C1 segment of cervical spinal cord (tissue), 14 donors: ENCODE results near the gene IL7R.

Experiments used
- DNase-seq, 14 donors: peaks; one replicate each; lab custom pipeline; 2025; lab: John Stamatoyannopoulos, UW

The IL7R gene, protein sequence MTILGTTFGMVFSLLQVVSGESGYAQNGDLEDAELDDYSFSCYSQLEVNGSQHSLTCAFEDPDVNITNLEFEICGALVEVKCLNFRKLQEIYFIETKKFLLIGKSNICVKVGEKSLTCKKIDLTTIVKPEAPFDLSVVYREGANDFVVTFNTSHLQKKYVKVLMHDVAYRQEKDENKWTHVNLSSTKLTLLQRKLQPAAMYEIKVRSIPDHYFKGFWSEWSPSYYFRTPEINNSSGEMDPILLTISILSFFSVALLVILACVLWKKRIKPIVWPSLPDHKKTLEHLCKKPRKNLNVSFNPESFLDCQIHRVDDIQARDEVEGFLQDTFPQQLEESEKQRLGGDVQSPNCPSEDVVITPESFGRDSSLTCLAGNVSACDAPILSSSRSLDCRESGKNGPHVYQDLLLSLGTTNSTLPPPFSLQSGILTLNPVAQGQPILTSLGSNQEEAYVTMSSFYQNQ

DNA sequence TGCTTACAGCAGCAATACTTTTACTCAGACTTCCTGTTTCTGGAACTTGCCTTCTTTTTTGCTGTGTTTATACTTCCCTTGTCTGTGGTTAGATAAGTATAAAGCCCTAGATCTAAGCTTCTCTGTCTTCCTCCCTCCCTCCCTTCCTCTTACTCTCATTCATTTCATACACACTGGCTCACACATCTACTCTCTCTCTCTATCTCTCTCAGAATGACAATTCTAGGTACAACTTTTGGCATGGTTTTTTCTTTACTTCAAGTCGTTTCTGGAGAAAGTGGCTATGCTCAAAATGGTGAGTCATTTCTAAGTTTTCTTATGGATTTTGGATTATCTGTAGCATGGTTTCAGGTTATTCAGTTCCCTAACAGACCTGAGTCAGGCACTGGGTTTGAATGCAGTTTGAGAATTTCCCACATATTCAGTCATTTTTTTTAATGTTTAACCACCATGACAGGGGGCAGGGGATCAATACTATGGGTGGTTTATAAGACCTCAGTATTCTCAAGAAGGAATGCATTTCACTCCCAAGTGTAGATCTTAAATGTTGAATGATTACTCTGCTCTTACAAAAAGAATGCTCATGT is at the start of gene IL7R:
IL7R (plus strand) TSS at position 127 of the 587 bp plus-strand sequence; CDS start at position 214, 87 bp downstream.
- DNase-seq = no peak

DNA sequence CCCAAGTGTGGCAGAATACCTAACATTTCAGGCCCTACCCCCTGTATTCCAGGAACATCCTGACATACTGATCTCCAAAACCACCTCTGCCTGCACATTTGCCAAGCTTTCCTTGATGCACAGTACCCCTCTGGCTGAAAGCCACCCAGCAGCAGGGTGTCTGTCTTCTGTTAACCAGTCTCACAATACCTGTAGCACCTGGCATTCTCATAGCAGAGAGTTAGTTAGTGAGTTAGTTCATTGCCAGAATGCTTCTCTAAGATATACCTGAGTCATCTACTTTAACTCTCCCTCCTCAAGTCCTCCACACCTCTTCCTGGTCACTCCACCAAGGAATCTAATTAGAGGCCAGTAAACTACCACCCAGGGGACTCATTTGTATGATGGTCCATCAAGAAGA is 46.1 kb upstream of the IL7R start:
- DNase-seq = no peak

DNA sequence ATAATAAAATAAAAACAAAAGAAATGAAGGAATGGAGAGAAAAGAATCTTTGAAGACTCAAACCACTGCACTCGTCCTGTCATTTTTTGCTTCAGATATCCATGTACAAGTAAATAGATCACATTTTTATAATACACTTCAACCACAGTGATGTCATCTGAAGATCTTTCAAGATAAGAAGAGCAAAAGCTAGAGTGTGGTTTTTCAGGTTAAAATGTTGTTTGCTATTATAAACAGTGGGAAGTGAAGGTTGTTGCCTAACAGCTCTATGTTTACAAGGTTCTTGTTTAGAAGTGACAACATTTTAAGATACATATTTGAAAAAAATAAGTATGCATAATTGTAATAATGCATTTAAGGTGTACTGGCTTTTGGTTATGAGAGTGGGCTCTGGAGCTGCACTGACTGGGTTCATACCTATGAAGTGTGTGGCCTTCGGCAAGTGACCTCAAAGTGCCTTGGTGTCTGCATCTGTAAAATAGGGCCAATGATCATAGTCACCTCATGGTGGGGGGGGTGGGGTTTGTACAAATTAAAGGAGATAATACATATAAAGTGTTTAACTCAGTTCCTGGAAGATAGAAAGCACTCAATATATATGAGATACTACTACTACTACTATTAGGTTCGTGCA is 45.5 kb upstream of the IL7R start:
- DNase-seq = no peak

DNA sequence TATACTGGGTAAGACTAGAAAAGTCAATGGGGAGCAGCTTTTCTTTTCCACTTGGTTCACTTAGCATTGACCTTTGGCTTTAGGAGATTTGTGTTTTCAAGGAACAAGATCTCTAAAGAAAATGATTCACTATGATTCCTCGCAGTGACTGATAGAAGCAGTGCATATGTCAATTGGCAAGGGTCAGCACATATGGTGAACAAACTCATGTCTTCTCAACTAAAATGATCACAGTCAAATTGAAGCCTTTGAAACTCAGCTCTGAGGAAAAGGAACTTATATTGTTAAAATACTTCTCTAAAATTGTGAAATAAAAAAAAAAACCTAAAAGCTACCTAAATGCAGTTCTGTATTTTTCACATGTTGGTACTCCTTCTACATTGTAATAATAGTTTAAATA is 43.2 kb upstream of the IL7R start:
- no peak for DNase-seq

DNA sequence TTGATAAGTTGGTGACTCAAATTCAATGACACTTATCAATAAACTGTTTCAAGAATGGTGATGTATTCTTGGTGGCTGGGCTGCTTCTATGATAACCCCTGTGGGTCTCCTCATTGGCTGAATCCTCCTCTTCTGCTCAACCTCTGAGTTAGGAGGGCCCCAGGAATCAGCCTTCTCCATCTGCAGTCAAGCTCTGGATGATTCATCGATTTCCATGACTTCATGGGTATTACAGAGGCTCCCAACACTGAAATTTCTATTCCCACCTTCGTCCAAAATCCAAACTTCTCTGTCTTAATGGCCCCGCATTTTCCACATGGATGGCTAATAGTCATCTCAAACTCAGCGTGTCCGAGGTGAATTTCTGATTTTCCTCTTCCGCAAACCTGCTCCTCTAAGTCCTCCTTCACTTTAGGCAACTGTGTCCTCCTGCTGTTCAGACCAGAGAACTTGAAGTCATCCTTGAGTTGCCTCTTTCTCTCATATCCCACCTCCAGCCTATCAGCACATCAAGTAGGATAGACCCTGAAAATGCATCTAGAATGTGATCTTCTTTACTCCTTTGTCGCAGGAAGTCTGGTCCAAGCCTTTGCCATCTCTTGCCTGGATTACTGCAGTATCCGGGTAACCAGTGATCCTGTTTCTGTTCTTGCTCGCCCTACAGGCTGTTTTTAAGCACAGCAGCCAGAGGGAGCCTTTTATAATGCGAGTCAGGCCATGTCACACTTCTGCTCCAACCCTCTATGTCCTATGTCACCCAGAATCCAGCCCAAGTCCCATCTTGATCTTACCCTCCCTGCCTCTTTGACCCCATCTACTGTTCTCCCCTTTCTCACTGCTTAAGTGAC is 41.4 kb upstream of the IL7R start:
- no peak for DNase-seq

DNA sequence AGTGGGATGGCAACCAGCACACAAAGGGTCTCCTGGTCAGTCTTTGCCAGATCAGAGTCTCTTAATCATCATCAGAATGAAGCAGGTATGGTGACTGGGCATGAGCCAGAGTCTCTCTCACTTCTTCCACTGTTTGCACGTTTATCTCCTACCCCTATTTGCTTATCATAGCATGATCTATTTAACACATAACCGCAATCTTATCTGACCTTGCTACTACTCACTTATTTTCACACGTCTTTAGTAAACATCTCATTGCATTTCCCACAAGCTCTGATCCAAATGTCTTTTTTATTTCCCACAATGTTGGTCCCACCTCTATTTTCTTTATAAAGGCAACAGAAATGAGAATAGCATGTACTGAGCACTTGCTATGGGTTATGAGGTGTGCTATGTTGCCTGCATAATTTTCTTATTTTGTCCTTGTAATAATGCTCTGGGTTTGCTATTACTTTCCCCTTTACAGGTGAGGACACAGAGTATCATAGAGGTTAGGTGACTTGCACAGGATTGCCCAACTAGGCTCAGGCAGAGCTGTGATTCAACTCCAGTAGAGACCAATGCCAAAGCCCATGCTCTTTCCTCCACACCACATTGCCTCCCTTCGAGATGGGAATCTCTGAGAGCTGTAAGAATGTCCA is 39.7 kb upstream of the IL7R start:
- no peak for DNase-seq

DNA sequence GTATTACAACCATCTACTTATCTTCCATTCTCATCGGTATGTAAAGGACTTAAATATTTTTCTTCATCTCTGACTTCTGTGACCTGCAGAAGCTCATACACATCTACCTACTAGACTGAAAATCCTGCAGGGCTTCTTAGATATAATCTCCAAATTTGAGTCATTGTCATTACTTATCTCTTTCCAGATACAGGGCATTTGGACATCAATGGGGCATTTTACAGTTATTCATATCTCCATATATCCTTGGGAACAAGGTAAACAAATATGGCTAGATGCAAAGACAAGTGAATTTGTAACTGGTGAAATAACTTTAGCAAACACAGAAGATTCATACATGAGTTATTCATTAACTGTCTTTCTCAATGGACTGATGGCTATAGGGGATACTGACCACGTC is 37.7 kb upstream of the IL7R start:
- DNase-seq = no peak

DNA sequence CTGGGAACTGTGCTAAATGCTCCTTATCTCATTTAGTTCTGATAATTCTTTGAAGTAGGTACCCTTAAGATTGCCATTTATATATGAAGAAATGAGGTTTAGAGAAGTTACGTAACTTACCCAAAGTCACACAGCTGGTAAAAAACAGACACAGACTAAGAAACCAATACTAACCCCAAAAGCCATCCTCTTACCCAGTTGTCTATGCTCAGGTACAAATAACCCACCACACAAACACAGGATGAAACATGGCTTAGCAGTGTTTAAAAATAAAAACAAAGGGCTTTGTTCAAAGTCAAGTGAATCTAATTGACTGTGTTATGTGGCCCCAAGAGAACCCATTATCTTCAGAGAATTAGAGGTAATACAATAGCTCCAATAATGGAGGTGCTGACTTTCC is 37.0 kb upstream of the IL7R start:
- DNase-seq = no peak

DNA sequence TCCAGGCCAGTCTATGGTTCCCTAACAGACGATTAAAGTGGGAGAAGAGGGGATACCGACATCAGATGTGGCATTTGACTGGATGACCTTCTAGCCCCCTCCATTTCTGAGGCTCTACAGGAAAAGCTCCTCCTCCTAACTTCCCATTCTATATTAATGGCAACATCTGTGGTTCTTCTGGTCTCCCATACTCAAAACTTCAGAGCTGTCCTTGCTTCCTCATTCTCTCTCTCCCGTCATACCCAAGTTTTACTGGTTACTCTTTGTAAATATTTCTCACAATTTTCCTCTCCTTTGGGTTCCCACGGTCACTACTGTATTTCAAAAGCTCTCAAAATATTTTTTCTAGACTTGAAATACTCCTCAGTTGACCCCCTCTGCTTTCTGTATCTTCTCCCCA is 36.0 kb upstream of the IL7R start:
- no peak for DNase-seq

DNA sequence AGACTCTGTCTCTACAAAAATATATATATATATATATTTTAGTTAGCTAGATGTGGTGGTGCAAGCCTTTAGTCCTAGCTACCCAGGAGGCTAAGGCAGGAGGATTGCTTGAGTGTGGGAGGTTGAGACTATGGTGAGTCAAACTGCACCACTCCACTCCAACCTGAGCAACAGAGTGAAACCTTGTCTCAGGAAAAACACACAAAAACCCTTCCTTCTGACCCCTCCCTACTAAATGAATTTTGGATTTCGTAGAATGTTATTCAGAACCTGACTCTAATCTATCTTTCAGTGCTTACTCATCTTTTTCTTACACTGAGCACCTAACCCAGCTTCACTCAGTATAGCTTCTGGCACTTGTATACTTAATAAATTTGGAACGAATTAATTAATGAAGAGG is 35.2 kb upstream of the IL7R start:
- DNase-seq = no peak

DNA sequence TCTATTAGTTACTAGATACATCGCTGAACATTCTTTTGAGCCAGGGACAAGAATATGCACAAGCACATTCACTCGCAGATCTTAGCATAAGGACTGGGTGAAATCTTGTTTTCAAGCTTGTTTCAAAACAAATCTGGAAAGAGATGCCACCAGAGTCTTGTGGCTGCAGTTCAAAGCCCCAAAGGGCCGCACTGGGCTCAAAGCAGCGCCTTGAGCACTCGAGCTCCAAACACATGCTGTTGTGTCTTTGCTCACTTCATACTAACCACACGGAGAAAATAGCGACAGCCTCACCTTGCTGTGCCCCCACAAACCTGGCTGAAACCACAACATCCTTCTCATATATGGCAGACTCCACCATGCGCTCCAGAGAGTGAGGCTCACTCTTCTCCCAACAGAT is 34.2 kb upstream of the IL7R start:
- DNase-seq = no peak

DNA sequence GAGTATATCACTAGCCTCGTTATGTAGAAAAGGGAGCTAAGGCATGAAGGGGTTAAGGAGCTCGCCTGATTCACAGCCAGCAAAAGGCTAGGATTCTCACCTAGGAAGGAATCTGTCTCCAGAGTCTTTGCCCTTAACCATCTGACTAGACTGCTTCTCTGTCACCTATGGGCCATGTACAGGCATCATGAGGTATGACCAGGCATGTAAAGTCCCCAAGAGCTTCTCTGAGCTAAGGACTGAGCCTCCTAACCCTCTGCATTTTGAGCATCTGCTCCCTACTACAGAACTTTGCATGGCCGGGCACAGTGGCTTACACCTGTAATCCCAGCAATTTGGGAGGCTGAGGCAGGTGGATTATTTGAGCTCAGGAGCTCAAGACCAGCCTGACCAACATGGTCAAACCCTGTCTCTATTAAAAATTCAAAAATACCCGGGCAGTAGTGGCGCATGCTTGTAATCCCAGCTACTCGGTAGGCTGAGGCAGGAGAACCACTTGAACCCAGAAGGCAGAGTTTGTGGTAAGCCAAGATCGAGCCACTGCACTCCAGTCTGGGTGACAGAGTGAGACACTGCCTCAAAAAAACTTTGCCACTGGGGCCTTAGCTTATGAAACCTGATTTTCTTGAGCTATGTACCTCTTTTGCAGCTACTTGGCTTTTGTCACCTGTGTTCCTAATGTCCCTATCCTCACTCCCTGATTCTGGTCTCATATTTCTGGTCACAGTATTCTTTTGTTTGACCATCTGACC is 33.2 kb upstream of the IL7R start:
- DNase-seq = no peak

DNA sequence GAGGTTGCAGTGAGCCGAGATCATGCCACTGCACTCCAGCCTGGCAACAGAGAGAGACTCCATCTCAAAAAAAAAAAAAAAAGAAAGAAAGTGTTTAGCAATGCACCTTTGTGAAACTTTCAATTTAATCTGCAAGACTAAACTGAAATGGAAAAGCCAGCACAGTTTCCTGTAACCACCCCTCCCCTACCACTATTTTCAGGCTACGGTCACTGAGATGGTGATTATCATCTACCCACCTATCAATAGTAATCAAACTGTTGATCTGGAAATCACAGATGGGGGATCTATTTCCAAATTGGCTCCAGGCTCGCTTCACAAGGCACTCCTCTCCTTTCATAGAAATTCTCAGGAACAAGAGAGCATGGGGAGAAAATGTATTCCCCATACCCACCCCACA is 30.6 kb upstream of the IL7R start:
- no peak for DNase-seq

DNA sequence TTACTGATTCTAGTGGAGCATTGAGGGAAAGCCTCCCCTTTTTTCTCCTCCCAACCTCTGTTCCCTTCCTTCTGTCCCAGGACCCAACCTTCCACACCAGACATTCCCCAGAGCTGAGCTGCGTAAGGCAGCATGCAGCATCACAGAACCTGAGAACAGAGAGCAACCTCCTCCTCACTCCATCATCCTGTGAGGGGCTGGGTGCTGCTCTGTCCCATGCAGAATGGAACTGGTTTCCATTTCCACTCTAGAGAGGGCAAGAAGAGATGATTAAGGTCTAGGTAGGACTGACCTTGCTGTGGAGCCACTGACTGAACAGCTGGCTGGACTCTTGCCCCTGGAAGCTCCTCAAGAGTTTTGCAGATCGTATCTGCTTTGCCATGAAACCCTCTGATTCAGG is 30.1 kb upstream of the IL7R start:
- DNase-seq = no peak

DNA sequence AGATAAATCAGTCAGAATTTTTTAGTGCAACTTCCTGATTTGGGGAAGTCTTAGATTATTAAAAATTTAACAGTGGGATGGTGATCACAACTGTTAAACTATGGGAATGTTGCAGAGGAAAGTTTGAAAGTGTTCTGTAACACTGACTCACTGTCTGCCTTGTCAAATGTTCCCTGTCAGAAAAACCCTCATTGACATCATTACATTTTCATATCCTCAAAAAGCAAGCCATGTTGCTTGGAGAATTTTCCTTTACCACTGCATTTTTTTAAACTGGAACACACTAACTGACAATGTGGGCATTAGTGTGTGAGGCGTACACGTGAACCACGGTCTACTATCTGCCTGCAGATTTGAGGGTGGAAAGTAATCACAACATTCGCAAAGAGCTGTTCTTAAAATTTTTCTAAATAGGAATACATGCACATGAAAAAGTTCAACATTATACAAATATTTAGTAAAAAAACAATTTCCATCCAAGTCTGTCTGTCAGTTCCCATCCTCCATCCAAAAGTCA is 28.6 kb upstream of the IL7R start:
- no peak for DNase-seq

DNA sequence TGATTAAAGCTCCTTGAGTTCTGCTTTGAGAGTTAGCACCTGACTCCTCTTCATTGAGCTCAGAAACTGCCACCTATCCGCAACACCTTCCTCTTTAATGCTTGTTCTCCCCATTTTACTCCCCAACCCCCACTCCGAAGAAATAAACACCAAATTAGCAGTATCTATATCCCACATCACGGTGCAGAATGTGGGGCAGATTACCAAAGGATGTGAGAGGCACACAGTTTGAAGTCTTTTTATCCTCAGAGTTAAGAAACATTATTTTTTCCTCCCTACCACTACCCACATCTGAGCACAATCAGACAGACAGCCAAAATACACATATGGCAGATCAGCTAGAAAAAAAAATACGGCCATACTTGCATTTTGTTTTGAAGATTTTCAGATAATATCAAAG is 26.1 kb upstream of the IL7R start:
- no peak for DNase-seq

DNA sequence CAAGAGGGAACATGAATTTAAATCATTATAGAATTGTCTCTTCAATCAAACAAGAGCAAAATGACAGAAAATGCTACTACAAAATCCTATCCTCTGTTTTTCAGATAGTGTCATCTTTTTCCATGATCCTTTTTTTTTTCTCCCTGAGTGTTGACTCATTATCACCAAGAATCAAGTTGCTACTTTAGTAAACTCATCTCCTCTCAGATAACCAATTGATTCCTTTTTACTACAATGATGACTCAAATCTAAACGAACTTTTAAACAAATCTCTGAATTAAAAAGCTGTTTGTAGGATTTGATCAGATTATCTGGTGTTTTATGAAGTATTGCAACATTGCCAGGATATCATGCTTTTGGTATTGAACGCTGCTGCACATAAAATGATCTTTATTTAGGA is 23.9 kb upstream of the IL7R start:
- DNase-seq = no peak

DNA sequence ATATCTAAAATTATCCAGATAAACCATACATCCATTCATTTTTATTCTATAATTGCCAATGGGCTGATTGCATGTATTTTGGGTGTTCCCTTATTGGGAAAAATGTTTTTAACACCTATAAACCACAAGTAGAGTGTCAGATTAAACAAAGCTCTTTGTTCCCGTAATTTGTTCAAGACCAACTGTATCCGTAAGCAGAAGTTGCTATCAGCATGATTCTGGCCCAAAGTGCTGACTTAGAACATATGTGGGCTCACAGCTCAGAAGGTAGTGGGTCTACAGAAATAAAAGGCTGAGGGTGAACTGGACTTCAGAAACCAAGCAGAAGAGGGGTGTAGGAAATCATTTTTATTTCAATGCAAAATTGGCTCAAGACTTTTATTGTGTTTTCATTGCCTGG is 23.5 kb upstream of the IL7R start:
- no peak for DNase-seq

DNA sequence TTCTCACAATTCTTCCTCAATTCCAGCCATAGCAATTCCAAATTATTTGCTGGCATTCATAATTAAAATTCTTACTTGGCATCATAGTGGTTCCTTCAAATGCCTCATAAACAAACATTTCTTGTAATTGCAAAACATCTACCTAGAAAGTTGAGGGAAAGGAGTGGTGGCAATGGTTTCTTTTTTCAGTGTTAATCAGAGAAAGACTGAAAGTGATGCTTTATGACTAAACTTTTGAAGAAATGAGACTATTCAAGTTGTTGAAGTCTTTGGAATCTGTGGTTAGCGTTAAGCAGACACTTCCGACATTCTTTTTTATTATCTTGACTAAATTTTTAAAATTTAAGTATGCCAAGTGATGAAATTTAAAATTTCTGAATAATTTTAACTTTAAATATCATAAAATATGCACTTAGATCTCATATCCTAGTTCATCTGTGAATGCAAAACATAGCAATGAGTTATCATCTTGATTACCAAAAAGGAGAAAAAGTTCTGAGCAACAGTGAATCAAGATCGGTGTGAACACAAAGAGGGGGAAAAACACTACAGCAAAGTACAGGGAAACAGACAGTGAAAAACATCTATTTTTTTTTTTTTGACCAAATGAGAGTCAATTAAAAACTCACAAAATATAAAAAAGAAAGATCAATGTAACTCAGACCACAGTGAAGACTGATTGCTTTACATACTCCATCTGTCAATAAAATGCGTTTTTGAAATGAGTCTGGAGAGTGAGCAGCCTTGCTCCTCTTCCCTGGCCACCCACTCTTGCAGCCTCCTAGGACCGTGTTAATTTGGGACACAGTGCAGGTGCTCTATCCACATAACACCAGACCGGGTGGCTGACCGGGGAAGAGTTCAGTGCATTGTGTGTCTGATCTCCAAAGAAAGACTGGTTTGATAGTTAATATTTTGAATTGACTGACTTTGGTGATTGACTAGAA is 20.6 kb upstream of the IL7R start:
- no peak for DNase-seq
